AG04449 (cell line): ENCODE measurements around the gene IFI27.
"Not testable (repeated sequence)": the region's sequence is repeated elsewhere in the genome, so short reads cannot be mapped to it uniquely, and the experiment has no call there.

Source experiments
- CTCF ChIA-PET: fragments of 350-600 bp; formaldehyde crosslinking; extraction: SDS; loops from one replicate; lab custom pipeline; 2021; ENCODE audit warnings: antibody characterized with exemption; lab: Yijun Ruan, JAX
- POLR2A ChIA-PET: fragments of 400-600, 350-600 bp; formaldehyde crosslinking; extraction: SDS; loops from one replicate; lab custom pipeline; 2020; ENCODE audit warnings: antibody characterized with exemption, inconsistent platforms; lab: Yijun Ruan, JAX
- DNase-seq: peaks from one replicate; pipeline ENCODE4 v3.0.0-alpha.2; 2010; ENCODE audit warnings: low read depth, low spot score
- H3K4me3 ChIP-seq: 2 replicates; pipeline ENCODE4 v1.5.1; 2011; ENCODE audit warnings: low read depth, mild to moderate bottlenecking, control low read depth, low read length
- TF ChIP-seq, protein P1 (sequence below): IDR thresholded peaks from one replicate; pipeline ENCODE4 v1.5.1; 2011; ENCODE audit warnings: mild to moderate bottlenecking, moderate library complexity, low read length, control low read depth, inconsistent platforms; ENCODE audit not compliant: insufficient read depth; ENCODE audit errors: missing control alignments

The IFI27 gene

DNA sequence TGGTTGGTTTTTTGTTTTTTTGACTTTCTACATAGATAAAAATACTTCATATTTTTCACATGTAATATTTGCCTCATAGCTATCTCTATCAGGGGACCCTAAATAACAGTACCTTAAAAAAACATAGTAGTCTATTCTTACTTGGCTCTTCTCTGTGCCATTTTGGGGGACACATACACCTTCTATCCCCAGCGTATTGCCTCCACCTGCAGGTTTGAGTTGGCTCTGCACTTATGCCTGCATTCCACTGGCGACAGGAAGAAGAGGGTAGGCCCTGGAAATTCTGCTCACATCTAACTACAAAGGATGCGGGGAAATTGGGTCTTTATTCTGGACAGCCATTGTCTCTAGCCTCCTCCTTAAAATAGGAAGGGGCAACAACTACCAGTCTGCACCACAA lies 32.7 kb downstream of the IFI27 start:
- DNase-seq: no peak
- TF ChIP-seq, protein P1, sequence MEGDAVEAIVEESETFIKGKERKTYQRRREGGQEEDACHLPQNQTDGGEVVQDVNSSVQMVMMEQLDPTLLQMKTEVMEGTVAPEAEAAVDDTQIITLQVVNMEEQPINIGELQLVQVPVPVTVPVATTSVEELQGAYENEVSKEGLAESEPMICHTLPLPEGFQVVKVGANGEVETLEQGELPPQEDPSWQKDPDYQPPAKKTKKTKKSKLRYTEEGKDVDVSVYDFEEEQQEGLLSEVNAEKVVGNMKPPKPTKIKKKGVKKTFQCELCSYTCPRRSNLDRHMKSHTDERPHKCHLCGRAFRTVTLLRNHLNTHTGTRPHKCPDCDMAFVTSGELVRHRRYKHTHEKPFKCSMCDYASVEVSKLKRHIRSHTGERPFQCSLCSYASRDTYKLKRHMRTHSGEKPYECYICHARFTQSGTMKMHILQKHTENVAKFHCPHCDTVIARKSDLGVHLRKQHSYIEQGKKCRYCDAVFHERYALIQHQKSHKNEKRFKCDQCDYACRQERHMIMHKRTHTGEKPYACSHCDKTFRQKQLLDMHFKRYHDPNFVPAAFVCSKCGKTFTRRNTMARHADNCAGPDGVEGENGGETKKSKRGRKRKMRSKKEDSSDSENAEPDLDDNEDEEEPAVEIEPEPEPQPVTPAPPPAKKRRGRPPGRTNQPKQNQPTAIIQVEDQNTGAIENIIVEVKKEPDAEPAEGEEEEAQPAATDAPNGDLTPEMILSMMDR: peak; percentile 25
- ChIA-PET POLR2A (no interaction called here), CTCF (interaction anchor here (1.0 to 11.3 kb wide), 8 partner anchors 9 to 205 kb away, joined by 3 to 348 read pairs (median 12); partner anchors contain the start of gene IFI27L2)
- H3K4me3 ChIP-seq: no peak overlapping the region

DNA sequence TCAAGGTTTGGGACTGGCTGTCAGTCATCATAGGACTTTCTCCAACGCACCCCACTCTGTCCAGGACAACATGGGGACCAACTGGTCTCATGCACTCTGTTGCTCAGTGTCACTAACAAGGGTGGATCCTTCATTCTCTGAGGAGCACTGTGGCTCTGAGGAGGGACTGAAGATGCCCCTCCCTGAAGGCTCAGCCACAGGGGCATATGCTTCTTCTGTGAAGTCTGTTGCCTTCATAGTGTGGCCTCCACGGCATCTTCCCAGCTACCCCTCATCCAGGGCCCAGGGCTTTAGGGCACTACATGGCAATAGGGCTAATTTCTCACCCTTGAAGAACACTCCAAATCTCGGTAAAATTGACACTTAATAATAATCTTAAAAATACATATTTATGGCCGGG lies 33.2 kb downstream of the IFI27 start:
- CTCF ChIA-PET: interaction anchor here (1.1 to 11.3 kb wide), 7 partner anchors 9 to 205 kb away, joined by 3 to 348 read pairs (median 14); partner anchors contain the start of gene IFI27L2
- POLR2A ChIA-PET: no interaction called here
- no peak for DNase-seq
- H3K4me3 ChIP-seq: no peak overlapping the region
- TF ChIP-seq, protein P1: no peak

DNA sequence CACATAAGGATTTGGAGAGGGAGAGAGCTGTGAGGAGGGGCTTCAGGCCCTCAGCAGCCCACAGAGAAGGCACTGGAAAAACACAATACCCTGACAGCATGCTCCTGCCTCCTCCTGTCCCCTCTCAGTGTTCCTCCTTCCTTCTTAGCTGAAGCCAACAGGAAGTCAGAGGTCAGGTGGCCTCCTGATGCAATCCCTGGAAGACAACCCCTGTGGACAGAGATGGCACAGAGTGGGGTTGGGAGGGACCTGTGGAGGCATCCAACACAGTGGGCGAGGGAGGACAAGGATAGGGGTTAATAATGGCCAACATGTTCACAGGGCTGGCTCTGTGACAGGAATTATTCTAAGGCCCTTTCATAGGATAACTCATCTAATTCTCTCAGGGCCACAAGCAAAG lies 34.2 kb downstream of the IFI27 start:
- DNase-seq: no peak
- TF ChIP-seq, protein P1: no peak
- no peak overlapping the region for H3K4me3 ChIP-seq
- POLR2A ChIA-PET: no interaction called here
- CTCF ChIA-PET: interaction anchor here (1.3 to 11.3 kb wide), 3 partner anchors 8 to 109 kb away, joined by 4 to 348 read pairs (median 6); no protein-coding TSS in a partner anchor

DNA sequence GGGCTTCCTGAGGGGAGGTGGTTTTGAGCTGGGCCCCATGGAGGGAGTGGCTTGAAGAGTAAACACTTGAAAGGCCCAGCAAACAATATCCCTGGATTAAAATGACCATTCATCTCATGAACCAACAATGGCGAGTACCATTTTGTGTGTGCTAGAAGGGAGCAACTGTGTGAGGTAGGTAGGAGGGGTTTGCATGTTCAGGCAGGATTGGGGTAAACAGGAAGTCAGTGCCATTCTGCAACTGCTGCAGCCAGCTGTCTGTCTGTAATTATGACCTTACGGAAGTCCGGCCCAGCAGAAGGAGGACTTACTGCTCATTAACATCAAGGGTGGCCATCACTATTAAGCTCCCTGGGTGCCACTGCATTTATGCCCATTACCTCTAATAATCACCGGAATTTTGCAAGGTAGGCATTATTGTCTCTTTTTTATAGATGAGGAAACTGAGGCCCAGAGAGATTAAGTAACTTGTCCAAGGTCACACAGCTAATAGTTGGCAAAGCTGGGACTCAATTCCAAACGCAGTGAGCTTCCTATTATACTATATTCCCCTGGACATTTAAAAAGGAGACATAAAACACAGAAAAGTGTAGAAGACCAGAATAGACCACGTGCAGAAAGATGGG lies 35.5 kb downstream of the IFI27 start:
- CTCF ChIA-PET: interaction anchor here (1.2 to 1.9 kb wide), 3 partner anchors 9 to 16 kb away, joined by 4 to 13 read pairs (median 6); no protein-coding TSS in a partner anchor
- TF ChIP-seq, protein P1: no peak
- POLR2A ChIA-PET: no interaction called here

DNA sequence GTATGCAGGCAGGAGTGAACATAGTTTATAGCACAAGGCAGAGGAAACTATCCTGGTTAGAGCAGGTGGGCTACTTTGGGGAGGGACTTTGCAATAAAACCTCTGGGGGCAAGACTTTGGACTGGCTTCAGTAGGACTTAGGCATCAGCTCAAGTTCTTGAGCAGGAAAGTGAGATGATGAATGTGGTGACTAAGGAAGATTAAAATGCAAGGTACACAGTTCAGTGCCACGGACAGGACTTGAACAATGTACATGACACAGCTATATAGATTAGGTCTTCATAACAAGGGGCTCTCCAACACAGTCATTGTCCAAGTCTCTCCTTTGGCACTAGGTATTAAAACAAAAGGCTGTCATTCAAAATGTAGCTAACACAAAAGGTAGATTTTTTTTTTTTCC lies 42.1 kb downstream of the IFI27 start:
- no peak for DNase-seq
- no peak overlapping the region for H3K4me3 ChIP-seq
- POLR2A ChIA-PET: no interaction called here
- CTCF ChIA-PET: interaction anchor here (1.1 to 3.8 kb wide), 5 partner anchors 9 to 22 kb away, joined by 3 to 17 read pairs (median 6); no protein-coding TSS in a partner anchor
- TF ChIP-seq, protein P1: no peak

More for the DNA sequence above, 35.5 kb downstream of the IFI27 start:
- H3K4me3 ChIP-seq: no peak overlapping the region
- no peak for DNase-seq

DNA sequence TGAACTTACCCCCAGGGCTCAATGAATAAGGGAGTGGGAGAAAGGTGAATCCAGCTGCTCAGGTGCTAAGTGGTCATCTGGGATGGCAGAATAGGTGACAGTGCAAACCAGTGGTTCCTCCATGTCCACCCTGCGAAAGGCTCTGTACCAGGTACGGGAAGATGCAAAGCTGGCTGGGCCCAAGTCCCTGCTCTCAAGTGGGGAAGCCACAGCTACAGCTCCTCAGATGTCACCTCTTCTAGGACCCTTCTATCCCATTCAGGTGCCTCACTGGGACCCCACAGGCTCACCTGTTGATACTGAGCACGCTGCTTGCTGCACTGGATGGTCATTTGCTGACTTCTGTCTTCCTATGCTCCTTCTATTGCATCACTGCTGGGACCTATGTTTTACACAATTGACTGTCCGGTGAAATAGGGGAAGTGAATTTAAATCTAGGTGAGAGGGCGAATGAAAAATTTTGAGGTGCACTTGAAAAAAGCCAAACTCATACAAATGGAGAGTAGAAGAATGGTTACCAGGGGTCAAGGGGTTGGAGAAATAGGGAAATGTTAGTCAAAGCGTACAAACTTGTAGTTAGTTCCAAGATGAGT lies 43.3 kb downstream of the IFI27 start:
- ChIA-PET POLR2A (no interaction called here), CTCF (interaction anchor here (1.2 to 3.8 kb wide), 3 partner anchors 13 to 21 kb away, joined by 3 to 17 read pairs (median 6); no protein-coding TSS in a partner anchor)
- DNase-seq: no peak
- TF ChIP-seq, protein P1: no peak
- no peak overlapping the region for H3K4me3 ChIP-seq

DNA sequence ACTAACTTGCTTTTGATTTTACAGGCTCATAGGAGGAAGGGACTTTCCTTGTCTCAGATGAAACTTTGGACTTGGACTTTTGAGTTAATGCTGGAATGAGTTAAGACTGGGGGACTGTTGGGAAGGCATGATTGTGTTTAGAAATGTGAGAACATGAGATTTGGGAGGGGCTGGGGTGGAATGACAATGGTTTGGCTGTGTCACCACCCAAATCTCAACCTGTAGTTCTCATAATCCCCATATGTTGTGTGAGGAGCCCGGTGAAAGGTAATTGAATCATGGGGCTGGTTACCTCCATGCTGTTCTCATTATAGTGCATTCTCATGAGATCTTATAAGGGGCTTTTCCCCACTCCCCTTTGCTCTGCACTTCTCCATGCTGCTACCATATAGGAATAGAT lies 45.6 kb downstream of the IFI27 start:
- H3K4me3 ChIP-seq, POLR2A ChIA-PET, DNase-seq, CTCF ChIA-PET: not testable (repeated sequence)
